Gastroesophageal sphincter (tissue), 4 donors: ENCODE measurements around the gene CHCHD10. TPM values are rescaled to one million over a fixed set of nuclear protein-coding genes. Genes with fewer than 3 reads are reported as not detected.

ENCODE experiments used
- ATAC-seq: fragments of 150-250 bp; one replicate; pipeline ENCODE4 v1.9.1; 2016; ENCODE audit warnings: mild to moderate bottlenecking, moderate library complexity
- H3K27ac ChIP-seq, 4 donors: fragments of 200-600 bp; sonication (generic) in 3 of 4; 1 replicate in 3 of 4; 2 replicates in 1 of 4; pipeline ENCODE4 v1.5.1; 2016 to 2019
- H3K27me3 ChIP-seq: fragments of 200-600 bp; sonication (generic); one replicate; pipeline ENCODE4 v1.5.1; 2019
- H3K36me3 ChIP-seq, 2 donors: fragments of 200-600 bp; sonication (generic); one replicate each; pipeline ENCODE4 v1.5.1; 2019; ENCODE audit warnings: control low read depth in 1 of 2
- H3K4me1 ChIP-seq, 3 donors: fragments of 200-600 bp; sonication (generic); 1 replicate in 2 of 3; 2 replicates in 1 of 3; pipeline ENCODE4 v1.5.1; 2016 to 2019; ENCODE audit warnings: control low read depth in 2 of 3
- H3K4me3 ChIP-seq, 2 donors: fragments of 200-600 bp; sonication (generic); one replicate each; pipeline ENCODE4 v1.5.1; 2019; ENCODE audit warnings: mild to moderate bottlenecking in 1 of 2, moderate library complexity in 1 of 2
- H3K9me3 ChIP-seq, 3 donors: fragments of 200-600 bp; sonication (generic); one replicate each; pipeline ENCODE4 v1.5.1; 2017 to 2019; ENCODE audit warnings: control low read depth in 2 of 3
- EP300 ChIP-seq: sonication (generic); formaldehyde crosslinking; IDR thresholded peaks from one replicate; pipeline ENCODE4 v1.6.1; 2017; ENCODE audit warnings: antibody characterized with exemption, mild to moderate bottlenecking
- POLR2A ChIP-seq, 2 donors: fragments of 450-650 bp; IDR thresholded peaks; one replicate each; pipeline ENCODE4 v1.6.1; 2017; ENCODE audit warnings: antibody characterized with exemption in 2 of 2, mild to moderate bottlenecking in 2 of 2, moderate library complexity in 1 of 2
- POLR2AphosphoS5 ChIP-seq: sonication (generic); formaldehyde crosslinking; IDR thresholded peaks from one replicate; pipeline ENCODE4 v1.6.1; 2017; ENCODE audit warnings: antibody characterized with exemption
- WGBS, 2 donors: methylation state at CpG; one replicate each; pipeline ENCODE4 v1.1.5; 2018; ENCODE audit warnings: low coverage in 1 of 2; 5-methylcytosine and 5-hydroxymethylcytosine counted together
- total RNA-seq, 4 donors: library from RNA; depleted of rRNA; stranded (reverse); fragments of >200 nt; gene quantifications; one replicate each; pipeline ENCODE4 v1.1.0, GENCODE V29; 2016
- TF ChIP-seq, protein P1 (sequence below), 4 experiments: fragments of 200-600 bp in 2 of 4; fragments of 450-650 bp in 2 of 4; sonication (generic) in 1 of 4; IDR thresholded peaks; one replicate each; pipeline ENCODE4 v1.5.1; 2017 to 2019; ENCODE audit warnings: antibody characterized with exemption in 4 of 4, mild to moderate bottlenecking in 2 of 4, moderate library complexity in 2 of 4

Gene CHCHD10
- total RNA-seq, 4 donors from 2014 or later: 2.0 to 40.6 (median 28.1) TPM

DNA sequence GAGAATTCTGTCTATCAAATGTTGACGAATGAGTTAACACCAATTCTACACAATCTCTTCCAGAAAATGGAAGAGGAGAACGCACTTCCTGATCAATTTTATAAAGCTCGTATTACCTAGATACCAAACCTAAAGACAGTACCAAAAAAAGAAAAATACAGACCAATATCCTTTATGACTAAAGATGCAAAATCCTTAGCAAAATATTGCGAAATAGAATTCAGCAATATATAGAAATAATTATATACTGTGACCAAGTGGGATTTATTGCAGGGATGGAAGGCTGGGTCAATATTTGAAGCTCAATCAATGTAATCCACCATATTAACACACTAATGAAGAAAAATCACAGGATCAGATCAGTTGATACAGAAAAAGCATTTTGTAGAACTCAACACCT is 44.6 kb upstream of the CHCHD10 start:
- Histone ChIP-seq H3K27ac (no peak overlapping the region), H3K4me1 (no peaks in the 10 kb centered on the region), H3K36me3 (peaks cover 0 to 89% of the 10 kb centered on the region in 2 donors), H3K4me3 (no peak overlapping the region), H3K27me3 (no peaks in the 10 kb centered on the region), H3K9me3 (no peaks in the 10 kb centered on the region)
- WGBS, 2 donors: 96 to 100% methylated on average over 4 of the region's 4 CpGs
- TF ChIP-seq, protein P1, sequence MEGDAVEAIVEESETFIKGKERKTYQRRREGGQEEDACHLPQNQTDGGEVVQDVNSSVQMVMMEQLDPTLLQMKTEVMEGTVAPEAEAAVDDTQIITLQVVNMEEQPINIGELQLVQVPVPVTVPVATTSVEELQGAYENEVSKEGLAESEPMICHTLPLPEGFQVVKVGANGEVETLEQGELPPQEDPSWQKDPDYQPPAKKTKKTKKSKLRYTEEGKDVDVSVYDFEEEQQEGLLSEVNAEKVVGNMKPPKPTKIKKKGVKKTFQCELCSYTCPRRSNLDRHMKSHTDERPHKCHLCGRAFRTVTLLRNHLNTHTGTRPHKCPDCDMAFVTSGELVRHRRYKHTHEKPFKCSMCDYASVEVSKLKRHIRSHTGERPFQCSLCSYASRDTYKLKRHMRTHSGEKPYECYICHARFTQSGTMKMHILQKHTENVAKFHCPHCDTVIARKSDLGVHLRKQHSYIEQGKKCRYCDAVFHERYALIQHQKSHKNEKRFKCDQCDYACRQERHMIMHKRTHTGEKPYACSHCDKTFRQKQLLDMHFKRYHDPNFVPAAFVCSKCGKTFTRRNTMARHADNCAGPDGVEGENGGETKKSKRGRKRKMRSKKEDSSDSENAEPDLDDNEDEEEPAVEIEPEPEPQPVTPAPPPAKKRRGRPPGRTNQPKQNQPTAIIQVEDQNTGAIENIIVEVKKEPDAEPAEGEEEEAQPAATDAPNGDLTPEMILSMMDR (IDR thresholded peaks at IDR 0.05): no peak
- no peak for TF ChIP-seq EP300
- TF ChIP-seq POLR2A (IDR thresholded peaks at IDR 0.05): no peak
- TF ChIP-seq POLR2AphosphoS5: no peak
- ATAC-seq: no peak

DNA sequence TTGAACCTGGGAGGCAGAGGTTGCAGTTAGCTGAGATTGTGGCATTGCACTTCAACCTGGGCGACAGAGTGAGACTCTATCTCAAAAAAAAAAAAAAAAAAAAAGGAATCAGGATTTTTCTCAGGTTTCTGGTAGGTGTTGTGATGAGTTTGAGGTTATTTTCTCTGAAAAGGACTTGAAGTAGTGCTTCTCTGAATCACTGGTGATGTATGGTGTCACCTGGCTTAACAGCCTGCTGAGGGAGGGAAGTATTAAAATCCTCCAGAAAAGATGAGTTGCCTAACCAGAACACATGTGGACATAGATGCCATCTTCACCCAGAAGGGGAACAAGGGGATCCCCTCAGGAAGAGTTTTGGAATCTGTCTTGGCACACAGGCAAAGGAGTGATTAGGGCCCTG is 39.1 kb upstream of the CHCHD10 start:
- ATAC-seq: no peak
- Histone ChIP-seq H3K27ac (no peak overlapping the region), H3K36me3 (peaks cover 0 to 99% of the 10 kb centered on the region in 2 donors), H3K4me1 (no peaks in the 10 kb centered on the region), H3K9me3 (no peaks in the 10 kb centered on the region), H3K27me3 (no peaks in the 10 kb centered on the region), H3K4me3 (no peak overlapping the region)
- WGBS, 2 donors: no CpG with 5 or more reads among the region's 1 CpG
- TF ChIP-seq POLR2A (IDR thresholded peaks at IDR 0.05) (no peak), POLR2AphosphoS5 (no peak), EP300 (no peak)
- TF ChIP-seq, protein P1 (IDR thresholded peaks at IDR 0.05): no peak

DNA sequence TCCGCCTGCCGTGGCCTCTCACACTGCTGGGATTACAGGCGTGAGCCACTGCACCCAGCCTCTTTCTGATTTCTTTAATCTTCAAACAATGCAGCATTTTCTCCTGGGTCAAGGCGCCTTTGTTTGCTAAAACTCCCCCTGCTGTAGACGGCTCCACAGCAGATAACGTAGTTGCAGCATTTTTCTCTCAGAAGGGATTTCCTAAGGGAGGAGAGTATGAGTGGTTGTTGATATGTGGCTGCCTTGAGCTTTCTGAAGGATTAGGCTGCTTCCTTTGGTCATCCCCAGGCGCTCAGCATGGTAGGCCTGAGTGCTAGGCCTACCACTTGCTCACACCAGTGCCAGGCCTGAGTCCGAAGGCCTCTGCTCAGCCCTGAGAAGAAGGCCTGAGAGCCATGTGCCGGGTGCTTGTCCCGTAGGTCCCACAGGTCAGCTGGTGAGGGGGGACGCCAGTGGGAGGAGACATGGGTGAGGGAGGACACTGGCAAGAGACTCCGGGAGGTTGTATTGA is 37.1 kb upstream of the CHCHD10 start:
- H3K4me3 ChIP-seq: no peak overlapping the region
- 70 to 93% methylated on average over 3 to 7 of the region's 12 CpGs for WGBS, 2 donors
- peaks cover 0 to 100% of the 10 kb centered on the region in 2 donors for H3K36me3 ChIP-seq
- H3K9me3 ChIP-seq: no peaks in the 10 kb centered on the region
- TF ChIP-seq POLR2A (IDR thresholded peaks at IDR 0.05) (no peak), POLR2AphosphoS5 (no peak), EP300 (no peak)
- TF ChIP-seq, protein P1 (IDR thresholded peaks at IDR 0.05): no peak
- H3K4me1 ChIP-seq: no peaks in the 10 kb centered on the region
- no peak for ATAC-seq
- H3K27ac ChIP-seq: no peak overlapping the region
- no peaks in the 10 kb centered on the region for H3K27me3 ChIP-seq

DNA sequence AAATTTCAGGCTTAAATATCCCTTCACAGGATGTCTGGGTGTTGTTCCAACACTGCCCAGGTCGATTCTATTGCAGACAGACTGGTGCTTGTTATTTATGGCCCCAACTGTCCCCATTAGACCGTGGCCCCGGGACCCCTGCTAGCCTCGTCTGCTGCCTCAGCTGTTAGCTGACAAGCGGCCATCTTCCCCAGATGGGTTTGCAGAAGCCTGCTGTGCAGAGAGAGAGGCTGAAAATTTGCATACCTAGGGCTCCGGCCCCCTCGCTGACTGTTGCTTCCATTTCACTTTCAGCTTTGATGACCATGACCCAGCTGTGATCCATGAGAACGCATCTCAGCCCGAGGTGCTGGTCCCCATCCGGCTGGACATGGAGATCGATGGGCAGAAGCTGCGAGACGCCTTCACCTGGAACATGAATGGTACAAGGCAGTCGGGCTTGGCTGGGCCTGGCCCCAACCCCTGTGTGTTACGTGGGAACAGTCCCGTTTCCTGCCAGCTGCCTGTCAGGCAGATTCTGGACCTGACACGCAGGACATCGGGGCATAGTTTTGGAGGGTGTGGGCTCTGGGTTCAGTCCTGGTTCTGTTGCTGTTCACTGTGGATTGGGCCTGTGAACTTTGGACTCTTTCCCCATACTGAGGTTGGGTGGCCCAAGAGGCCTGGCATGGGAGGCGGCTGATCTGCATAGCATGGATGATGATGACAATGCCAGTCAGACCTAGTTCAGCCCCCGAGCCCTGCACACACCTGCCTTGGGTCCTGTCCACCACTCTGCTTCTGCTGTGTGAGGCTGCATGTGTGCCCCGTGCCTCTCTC is 35.4 kb upstream of the CHCHD10 start:
- H3K27ac ChIP-seq: no peak overlapping the region
- peaks cover 0 to 98% of the 10 kb centered on the region in 2 donors for H3K36me3 ChIP-seq
- H3K27me3 ChIP-seq: no peaks in the 10 kb centered on the region
- no peaks in the 10 kb centered on the region for H3K9me3 ChIP-seq
- H3K4me3 ChIP-seq: no peak overlapping the region
- 42 to 82% methylated on average over 2 to 9 of the region's 21 CpGs for WGBS, 2 donors
- no peak for TF ChIP-seq POLR2A (IDR thresholded peaks at IDR 0.05)
- TF ChIP-seq, protein P1 (IDR thresholded peaks at IDR 0.05): no peak
- no peak for TF ChIP-seq POLR2AphosphoS5
- no peak for TF ChIP-seq EP300
- no peak for ATAC-seq
- H3K4me1 ChIP-seq: no peaks in the 10 kb centered on the region

DNA sequence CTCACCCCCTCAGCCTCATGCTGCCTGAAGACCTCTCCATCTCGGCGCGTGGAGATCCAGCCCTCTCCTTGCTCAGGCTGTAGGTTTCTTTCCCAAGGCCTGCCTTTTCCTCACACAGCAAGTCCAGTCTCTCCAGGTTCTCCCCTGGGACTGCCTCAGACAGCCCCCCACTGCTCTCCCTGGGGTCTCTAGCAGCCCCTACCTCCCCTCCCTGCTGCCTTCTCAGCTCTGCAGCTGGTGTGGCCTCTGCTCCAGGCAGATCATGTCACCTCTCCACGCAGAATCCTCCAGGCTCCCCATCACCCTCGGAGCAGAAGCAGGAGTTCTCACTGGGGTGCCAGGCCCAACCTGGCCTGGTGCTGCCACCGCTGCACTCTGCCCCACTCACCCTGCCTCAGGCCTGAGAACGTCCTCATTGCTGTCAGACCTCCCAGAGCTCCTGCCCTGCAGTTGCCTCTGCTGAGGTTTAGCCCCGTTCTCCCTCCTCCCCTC is 34.2 kb upstream of the CHCHD10 start:
- no peak for ATAC-seq
- H3K4me1 ChIP-seq: no peaks in the 10 kb centered on the region
- no peaks in the 10 kb centered on the region for H3K27me3 ChIP-seq
- no peaks in the 10 kb centered on the region for H3K9me3 ChIP-seq
- no peak overlapping the region for H3K4me3 ChIP-seq
- no peak overlapping the region for H3K27ac ChIP-seq
- TF ChIP-seq, protein P1 (IDR thresholded peaks at IDR 0.05): no peak
- TF ChIP-seq EP300 (no peak), POLR2A (IDR thresholded peaks at IDR 0.05) (no peak), POLR2AphosphoS5 (no peak)
- WGBS, 2 donors: 86 to 96% methylated on average over 2 to 7 of the region's 8 CpGs
- peaks cover 0 to 92% of the 10 kb centered on the region in 2 donors for H3K36me3 ChIP-seq
